Activated naive CD8-positive, alpha-beta T cell treated with anti-CD3 and anti-CD28 coated beads, Interleukin-2, amount 50 U/mL, for 16 hours (primary cell): ENCODE data around the gene TTN.
"Not testable (repeated sequence)": the region's sequence is repeated elsewhere in the genome, so short reads cannot be mapped to it uniquely, and the experiment has no call there.

Experiments
- DNase-seq: peaks from one replicate; pipeline ENCODE4 v3.0.0-alpha.2; 2020; ENCODE audit warnings: low read depth, low spot score

The TTN gene

DNA sequence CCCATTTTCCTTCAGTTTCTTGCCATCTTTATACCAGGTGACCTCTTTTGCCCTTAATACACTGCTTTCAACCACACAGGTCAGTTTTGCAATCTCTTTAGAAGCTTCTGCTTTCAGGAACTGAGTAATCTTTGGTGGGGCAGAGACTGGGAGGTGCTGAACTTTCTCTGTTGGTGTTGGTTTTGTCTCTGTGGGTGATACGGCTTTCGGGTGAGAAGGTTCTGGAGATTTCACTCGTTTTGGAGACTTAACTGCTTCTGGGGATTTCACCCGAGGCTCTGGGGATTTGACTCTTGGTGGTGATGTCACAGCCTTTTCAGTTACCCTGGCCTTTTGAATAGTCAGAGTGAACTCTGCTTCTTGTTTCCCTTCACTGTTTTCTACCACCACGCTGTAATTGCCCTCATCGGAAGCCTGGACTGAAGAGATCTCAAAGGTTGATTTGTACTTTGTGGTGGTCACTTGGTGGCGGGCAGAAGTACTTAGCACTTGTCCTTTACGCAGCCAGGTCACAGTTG is 276.5 kb downstream of the TTN start:
- DNase-seq: no peak

DNA sequence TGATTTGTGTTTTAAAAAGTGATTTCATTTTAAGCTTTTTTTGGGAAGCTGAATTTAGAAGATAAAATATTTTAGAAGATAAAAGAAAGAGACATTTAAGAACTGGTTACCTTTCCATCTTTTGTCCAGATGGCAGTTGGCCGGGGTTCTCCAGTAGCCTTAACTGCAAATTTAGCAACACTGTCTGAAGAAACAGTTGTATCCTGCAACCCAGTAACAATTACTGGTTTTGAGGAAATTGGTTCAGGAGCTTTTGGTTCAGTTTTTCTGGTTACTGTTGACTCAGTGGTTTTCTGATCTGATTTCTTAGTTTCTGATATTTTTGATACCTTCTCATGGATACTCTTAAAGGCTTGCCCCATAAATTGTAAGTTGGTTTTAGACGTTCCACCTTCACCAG is 277.1 kb downstream of the TTN start:
- no peak for DNase-seq

DNA sequence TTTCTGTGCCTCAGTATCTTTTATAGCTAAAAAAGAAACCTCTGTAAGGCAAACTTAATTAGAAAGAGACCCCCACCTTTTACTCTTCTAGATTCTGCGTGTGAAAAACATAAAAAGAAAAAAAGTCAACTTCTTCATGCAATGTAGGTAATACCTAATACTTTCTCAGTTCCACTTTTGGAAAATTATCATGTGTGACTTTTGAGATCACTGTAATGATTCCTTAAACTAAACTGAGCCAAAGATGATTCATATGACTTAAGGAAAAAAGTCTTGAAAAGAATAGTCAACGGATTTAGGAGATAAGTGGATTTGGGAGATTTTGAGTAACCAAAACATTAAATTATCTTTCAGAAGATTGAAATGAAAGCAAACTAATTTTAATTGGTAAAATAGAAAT is 278.0 kb downstream of the TTN start:
- DNase-seq: no peak

DNA sequence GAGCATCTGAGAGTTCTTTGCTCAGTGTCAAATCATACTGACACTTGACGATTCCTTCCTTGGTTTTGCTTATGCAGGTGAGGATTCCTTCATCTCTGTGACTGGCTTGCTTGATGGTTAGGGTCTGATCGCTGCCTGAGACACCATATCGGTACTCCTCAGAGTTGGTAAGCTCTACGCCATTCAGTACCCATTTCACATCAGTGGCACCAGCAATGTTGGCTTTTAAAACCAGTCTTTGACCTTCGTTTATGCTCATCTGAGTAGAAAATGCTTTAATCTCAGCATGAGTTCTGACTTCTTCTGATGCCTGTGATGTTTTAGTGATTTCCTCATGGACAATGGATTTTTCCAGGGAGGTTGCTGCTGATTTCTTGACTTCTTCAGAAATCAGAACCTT is 278.6 kb downstream of the TTN start:
- DNase-seq: no peak

DNA sequence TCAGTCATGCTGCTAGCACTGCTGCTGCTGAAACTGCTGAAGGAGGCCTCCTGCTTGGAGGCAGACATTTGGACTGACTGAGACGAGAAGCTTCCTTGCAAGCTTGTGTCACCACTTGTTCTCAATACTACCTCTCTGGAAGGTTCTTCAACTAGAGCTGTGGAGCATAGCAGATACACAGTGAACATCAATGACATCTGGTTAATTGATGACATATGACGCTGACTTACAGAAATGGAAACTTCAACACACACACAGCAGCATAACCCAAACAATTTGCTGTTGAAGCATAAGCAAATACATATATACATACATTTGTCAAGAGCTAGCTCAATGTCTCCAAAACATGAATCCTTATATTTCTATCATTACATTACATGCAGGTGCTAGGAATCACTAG is 279.6 kb downstream of the TTN start:
- DNase-seq: no peak

DNA sequence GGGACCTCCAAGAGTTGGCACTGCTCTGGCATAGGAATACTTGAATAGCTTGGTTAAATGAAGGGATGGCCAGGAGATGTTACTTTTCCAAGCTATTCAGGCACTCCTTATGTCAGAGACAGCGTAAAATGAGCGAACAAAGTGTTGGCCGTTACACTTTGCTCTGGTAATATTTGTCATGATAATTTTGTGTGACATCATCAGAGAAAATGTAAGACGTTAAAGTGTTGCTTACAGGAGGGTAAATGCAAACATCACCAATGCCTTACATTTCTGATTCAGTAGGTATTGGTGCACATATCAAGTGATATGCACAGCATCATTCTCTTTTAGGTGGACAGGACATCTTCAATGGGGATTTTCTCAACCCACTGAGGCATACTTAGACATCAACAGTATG is 281.0 kb downstream of the TTN start:
- DNase-seq: no peak

DNA sequence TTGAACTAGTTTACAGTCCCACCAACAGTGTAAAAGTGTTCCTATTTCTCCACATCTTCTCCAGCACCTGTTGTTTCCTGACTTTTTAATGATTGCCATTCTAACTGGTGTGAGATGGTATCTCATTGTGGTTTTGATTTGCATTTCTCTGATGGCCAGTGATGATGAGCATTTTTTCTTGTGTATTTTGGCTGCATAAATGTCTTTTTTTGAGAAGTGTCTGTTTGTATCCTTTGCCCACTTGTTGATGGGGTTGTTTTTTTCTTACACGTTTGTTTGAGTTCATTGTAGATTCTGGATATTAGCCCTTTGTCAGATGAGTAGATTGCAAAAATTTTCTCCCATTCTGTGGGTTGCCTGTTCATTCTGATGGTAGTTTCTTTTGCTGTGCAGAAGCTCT is 281.8 kb downstream of the TTN start:
- not testable (repeated sequence) for DNase-seq

DNA sequence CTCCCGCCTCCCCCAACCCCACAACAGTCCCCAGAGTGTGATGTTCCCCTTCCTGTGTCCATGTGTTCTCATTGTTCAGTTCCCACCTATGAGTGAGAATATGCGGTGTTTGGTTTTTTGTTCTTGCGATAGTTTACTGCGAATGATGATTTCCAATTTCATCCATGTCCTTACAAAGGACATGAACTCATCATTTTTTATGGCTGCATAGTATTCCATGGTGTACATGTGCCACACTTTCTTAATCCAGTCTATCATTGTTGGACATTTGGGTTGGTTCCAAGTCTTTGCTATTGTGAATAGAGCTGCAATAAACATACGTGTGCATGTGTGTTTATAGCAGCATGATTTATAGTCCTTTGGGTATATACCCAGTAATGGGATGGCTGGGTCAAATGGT is 282.2 kb downstream of the TTN start:
- DNase-seq: not testable (repeated sequence)

DNA sequence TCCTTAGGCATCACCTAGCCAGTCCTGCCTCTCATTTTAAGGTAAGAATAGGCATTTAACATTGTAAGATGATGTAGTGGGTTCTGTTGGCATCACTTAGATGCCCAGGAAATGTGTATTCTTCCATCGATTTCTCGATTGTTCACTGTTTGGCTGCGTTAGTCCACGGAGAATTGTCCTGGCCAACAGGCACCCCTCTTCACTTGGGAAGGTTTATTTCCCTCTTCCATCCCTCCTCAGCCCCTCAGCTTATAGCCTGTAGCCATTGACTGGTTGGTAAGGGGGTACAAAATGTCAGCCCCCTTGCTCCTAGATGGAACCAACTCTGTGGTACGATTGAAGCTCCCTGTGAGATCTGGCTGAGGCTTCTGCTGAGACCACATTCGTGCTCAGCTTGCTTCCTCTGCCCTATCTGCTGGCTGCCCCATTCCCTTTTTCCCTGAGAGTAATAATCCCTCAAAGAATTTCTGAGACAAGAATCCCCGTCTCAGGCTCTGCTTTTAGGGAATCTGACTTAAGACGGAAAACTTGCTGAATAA is 283.6 kb downstream of the TTN start:
- DNase-seq: no peak

DNA sequence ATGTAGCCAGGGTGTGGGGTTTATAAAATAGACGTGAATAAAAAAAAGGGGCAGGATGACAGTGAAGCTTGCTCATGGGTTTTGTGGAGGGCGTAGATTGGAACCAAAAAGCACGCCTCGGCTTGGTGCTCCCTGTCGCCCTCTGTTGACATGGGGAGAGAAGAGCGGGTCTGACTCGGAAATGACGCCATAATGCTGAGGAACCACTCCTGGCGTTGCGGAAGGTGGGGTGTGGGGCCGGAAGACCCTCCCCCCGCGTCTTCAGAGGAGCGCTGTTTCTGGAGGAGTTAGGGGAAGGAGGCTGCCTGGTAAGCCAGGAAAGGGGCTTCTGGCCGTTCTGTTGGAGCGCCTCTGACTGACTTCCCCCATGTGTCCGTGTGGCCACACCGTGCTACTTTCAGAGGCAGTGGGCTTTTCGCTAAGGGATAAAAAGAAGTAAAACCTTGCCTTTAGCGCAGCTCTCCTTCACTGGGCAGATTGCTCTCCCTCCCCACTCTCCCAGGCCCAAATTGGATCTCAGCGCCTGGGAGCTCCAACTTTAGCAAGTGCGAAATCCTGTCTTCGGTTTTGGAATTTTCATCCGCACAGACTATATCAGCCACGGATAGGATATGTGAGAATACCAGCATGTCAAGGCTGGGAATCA is 284.1 kb downstream of the TTN start:
- DNase-seq: peak; percentile 56

DNA sequence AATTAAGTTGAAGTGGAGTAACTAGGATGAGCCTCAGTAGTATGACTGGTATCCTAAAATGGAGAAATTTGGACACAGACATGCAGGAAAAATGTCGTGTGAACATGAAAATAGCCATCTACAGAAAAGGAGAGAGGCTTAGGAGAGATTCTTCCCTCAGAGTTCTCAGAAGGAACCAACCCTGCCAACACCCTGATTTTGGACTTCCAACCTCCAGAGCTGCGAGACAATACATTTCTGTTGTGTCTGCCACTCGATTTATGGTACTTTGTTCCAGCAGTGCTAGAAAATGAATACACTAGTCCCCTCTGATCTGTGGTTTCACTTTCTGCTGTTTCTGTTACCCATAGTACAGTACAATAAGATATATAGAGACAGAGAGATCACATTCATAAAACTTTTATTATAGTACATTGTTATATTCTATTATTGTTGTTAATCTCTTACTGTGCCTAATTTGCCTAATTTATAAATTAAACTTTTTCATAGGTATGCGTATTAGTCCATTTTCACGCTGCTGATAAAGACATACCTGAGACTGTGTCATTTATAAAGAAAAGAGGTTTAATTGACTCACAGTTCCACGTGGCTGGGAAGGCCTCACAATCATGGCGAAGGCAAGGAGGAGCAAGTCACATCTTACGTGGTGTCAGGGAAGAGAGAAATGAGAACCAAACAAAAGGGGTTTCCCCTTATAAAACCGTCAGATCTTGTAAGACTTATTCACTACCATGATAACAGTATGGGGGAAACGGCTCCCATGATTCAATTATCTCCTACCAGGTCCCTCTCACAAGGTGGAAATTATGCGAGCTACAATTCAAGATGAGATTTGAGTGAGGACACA is 285.7 kb downstream of the TTN start:
- no peak for DNase-seq

DNA sequence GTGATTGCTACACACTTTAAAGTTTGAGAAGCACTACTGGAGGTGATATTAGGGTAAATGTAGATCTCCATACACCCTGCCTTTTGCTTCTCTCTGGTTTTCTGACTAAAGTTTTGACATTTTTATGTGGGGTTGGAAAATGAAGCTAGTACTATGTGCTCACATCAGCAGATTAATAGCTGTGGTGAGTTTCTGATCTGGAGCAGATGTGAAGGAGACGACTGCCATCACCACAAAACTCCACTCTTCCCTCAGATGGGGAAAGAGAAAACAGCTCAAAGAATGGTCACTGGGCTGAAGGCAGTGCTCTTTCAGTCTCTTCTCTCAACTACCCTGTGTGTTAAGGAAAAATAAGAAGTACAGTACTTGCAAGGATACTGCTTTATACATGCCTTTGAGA is 289.7 kb downstream of the TTN start:
- DNase-seq: no peak

DNA sequence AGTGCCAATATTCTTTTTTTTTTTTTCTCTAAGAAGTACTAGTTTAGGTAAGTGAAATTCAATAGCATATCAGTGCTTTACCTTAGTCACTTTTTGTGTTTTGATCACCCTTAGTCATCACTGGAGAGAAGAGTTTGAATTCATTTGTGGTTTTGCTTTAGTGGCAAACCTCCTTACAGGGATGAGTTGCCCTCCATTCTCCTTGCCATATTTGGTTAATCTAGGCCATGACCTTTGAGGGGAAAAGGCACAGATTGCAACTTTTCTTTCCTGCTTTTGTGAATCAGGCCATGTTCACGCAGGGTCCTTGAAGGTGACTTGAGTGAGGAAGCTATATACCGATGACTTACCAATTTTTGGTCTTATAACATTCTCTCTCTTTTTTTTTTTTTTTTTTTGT is 292.6 kb downstream of the TTN start:
- no peak for DNase-seq

DNA sequence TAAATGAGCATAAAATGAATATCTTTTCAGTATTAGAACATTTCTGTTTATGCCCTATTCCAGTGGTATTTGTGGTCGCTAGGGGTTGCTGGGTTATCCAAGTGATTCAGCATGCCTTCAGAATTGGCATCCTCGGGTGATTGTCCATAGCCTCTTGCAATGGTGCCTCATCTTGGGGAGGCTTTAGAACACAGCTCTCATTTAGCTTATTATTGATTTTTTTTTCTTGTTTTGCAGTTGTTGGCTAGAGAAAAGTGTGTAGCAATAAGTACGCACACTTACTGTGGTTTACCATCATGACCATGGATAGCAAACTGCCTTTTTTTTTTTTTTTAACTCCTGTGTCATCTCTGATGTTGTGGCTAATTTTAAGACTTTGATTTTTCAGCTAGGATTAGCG is 293.3 kb downstream of the TTN start:
- no peak for DNase-seq

DNA sequence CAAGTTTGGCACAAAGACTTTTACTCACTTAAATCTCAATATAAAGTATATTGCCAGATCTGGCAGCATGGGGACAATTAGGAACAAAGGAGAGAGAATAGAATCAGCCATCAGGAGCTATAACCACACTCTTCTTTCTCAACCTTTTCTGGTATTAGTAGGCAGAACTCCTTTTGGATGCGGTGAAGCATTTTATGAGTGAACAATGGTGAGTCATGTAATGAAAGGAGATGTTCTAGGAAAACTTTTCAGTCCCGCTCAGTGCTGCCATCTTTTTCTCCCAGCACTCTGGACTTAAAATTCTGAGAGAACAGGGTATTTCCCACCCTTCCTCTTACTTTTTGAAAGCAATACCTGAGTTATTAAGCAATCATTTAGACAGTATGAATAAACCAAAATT is 294.7 kb downstream of the TTN start:
- DNase-seq: no peak

DNA sequence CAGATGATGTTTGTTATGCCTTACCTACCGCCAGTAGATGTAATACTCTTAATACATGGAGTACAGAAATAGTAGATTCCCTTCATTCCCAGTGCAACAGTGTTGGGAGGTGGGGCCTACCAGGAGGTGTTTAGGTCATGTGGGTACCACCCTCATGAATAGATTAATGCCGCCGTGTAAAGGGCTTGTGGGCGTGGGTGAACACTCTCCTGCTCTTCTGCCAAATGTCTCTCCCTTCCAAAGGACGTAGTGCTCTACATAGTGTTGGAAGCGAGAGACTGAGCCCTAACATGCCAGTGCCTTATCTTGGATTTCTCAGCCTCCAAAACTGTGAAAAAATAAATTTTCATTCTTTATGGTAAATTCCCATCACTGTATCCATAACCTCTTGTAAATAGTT is 296.8 kb downstream of the TTN start:
- no peak for DNase-seq

DNA sequence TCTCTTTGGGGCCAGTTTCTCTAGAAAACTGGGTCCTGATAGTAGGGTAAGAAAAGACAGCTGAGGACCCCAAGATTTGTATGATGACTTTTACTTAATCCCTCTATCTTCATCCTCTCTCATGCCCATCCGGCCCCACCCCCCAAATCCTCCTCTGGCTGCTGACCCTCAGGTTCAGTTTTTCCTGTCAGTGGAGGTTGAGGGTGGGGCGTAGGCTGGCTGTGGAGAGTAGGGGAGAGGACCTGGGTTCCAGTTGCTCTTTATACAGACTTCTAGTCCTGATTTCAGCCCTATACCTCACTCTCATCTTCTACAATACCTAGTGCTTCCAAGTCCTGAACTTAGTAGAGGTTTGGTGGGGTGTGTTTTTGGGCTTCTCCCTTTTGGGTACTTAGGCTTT is 298.6 kb downstream of the TTN start:
- DNase-seq: no peak

DNA sequence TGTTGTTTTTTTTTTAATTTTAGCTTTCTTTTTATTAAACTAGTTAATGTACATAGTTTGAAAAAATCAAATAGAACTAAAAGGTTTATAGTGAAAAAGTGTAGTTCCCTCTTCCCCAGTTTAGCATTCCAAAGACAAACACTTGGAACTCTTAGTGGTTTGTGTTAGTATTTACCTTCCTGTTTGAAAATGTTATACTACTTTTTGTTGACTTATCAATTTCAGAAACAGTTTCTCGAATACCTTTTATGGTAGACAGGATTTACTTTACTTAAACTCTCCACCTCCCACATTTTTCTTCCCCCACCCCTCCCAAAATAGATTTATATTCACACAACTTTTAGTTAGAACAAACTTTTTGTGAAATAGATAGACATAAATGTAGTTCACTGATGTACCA is 300.3 kb downstream of the TTN start:
- no peak for DNase-seq

DNA sequence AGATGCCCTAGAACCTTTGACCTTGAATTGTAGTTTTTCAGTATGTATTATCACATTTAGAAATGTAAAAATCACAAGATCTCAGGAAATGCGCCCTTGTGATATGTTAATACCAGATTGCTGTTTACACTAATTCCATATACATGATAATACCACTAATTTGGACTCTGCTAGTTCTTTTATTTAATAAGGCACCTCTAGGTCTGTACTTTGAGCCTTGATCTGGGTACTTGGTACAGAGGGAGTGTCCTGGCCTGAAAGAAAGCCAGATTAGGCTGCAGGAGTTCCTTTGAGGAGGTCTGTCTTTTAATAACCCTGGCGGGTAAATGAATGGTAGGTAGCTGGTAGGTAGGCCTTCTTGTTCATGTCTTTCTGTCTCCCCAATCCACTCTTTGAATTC is 300.7 kb downstream of the TTN start:
- no peak for DNase-seq

DNA sequence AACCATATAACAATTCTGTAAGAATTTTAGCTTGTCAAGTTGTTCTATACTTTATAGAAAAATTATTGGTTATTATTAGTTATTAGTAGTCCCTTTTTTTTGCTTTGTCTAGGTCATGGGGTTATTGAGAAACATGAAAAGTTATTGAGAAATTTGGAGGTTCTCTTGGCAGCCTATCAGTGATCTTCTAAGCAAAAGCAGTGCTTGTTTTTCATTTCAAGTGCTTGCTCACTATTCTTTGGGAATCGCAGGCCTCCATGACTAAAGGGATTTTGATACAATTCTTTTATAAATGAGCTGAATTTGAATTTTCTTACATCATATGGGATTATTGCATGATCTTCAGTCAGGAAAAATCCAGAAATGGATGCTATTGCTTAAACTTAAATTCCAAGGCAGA is 301.1 kb downstream of the TTN start:
- no peak for DNase-seq

DNA sequence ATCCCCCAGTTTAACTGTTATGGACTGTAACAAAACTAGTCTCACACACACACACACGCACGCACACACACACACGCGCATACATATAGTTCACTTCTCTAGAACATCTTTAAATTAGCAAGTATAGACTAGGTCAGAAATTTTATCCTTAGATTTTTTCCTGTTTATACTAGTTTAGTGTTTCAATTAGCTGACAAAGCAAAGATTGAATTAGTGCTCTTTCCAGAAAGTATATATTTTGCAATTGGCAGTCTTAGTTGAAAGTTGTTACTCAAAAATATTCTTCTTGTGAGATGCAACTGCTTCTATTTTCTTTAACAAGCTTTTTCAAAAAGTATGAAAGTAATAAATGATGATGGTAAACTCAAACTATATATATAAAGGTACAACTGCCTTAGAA is 304.5 kb downstream of the TTN start:
- no peak for DNase-seq

DNA sequence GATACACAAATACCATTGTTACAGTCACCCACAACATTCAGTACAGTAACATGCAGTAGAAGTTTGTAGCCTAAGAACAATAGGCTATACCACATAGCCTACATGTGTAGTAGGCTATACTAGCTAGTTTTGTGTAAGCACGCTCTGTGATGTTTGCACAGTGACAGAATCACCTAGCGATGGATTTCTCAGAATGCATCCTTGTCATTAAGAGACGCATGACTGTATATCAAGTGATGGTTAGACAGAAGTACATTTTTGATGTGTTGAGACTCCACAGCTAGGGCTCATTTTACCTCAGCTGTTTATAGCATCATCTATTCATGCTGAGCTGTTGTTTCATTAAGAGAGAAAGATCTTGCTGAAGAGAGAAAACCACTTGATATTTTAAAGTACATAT is 307.6 kb downstream of the TTN start:
- DNase-seq: no peak

DNA sequence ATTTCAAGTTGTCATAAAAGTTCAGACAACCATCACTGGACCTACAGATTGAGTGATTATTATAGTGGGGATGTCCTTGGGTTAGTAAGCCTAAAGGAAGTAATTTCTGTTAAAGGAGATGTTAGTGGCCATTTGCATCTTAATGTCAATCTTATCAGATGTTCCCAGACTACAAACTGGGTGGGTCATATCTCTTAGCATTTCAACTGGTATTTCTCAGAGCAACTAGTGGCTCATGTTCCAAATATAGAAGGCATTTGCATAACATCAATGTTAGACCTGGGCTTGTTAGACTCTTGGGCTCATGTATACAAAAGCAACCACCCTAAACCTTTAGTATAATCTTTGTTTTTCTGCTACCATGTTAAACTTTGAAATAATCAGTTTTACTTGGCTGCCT is 309.1 kb downstream of the TTN start:
- DNase-seq: no peak
